ENCODE results near the gene ISG15. TPM values are rescaled to one million over a fixed set of nuclear protein-coding genes. Genes with fewer than 3 reads are reported as not detected.

Gene ISG15
- total and polyA plus RNA-seq, 2 of the 13 experiments (the other 11 are each of a cell fraction or from before 2014, with no cell fraction given) = 42.1 to 54.9 TPM

GRCh38 chr1:975896-976683 is 37.2 kb upstream of the ISG15 start (continued):
- no peak for TF ChIP-seq TARDBP (CRISPR knock-in tag; IDR thresholded peaks at IDR 0.05)
- TF ChIP-seq, protein P1, sequence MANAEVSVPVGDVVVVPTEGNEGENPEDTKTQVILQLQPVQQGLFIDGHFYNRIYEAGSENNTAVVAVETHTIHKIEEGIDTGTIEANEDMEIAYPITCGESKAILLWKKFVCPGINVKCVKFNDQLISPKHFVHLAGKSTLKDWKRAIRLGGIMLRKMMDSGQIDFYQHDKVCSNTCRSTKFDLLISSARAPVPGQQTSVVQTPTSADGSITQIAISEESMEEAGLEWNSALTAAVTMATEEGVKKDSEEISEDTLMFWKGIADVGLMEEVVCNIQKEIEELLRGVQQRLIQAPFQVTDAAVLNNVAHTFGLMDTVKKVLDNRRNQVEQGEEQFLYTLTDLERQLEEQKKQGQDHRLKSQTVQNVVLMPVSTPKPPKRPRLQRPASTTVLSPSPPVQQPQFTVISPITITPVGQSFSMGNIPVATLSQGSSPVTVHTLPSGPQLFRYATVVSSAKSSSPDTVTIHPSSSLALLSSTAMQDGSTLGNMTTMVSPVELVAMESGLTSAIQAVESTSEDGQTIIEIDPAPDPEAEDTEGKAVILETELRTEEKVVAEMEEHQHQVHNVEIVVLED (CRISPR knock-in tag; IDR thresholded peaks at IDR 0.05; ENCODE audit: borderline replicate concordance) = no peak
- TF ChIP-seq FOXO4 (CRISPR knock-in tag; conservative IDR thresholded peaks at IDR 0.05) = no peak
- no peak for TF ChIP-seq ZBTB38 (CRISPR knock-in tag; IDR thresholded peaks at IDR 0.05)
- TF ChIP-seq ZNF883 (CRISPR knock-in tag; IDR thresholded peaks at IDR 0.05; ENCODE audit: not compliant biosample characterization) = no peak
- no peak for TF ChIP-seq WIZ (CRISPR knock-in tag; IDR thresholded peaks at IDR 0.05)
- TF ChIP-seq IRF1 (CRISPR knock-in tag; IDR thresholded peaks at IDR 0.05; ENCODE audit: low read depth) = no peak
- TF ChIP-seq ARID4A (CRISPR knock-in tag; IDR thresholded peaks at IDR 0.05; ENCODE audit: borderline replicate concordance) = peak; percentile 44; the same call in 1 of the 2 replicates
- TF ChIP-seq, protein P2, sequence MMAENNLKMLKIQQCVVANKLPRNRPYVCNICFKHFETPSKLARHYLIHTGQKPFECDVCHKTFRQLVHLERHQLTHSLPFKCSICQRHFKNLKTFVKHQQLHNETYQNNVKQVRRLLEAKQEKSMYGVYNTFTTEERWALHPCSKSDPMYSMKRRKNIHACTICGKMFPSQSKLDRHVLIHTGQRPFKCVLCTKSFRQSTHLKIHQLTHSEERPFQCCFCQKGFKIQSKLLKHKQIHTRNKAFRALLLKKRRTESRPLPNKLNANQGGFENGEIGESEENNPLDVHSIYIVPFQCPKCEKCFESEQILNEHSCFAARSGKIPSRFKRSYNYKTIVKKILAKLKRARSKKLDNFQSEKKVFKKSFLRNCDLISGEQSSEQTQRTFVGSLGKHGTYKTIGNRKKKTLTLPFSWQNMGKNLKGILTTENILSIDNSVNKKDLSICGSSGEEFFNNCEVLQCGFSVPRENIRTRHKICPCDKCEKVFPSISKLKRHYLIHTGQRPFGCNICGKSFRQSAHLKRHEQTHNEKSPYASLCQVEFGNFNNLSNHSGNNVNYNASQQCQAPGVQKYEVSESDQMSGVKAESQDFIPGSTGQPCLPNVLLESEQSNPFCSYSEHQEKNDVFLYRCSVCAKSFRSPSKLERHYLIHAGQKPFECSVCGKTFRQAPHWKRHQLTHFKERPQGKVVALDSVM (CRISPR knock-in tag; IDR thresholded peaks at IDR 0.05) = no peak
- no peak for TF ChIP-seq ZBED4 (CRISPR knock-in tag; IDR thresholded peaks at IDR 0.05; ENCODE audit: borderline replicate concordance)
- TF ChIP-seq ZNF180 (CRISPR knock-in tag; IDR thresholded peaks at IDR 0.05; ENCODE audit: borderline replicate concordance, low read depth) = no peak
- TF ChIP-seq ZSCAN22 (CRISPR knock-in tag; IDR thresholded peaks at IDR 0.05) = no peak
- peak; percentile 53; the same call in 1 of the 2 replicates for TF ChIP-seq HDAC1 (CRISPR knock-in tag; IDR thresholded peaks at IDR 0.05)

Measured in HepG2 (cell line).